Chondrocyte (in vitro differentiated cells): ENCODE measurements around the gene GALC. TPM values are rescaled to one million over a fixed set of nuclear protein-coding genes. Genes with fewer than 3 reads are reported as not detected.
"Not testable (repeated sequence)": the region's sequence is repeated elsewhere in the genome, so short reads cannot be mapped to it uniquely, and the experiment has no call there.

ENCODE experiments used
- DNase-seq: peaks from one replicate; pipeline ENCODE4 v3.0.0; 2021; ENCODE audit warnings: mixed read lengths, low spot score
- H3K27ac Mint-ChIP-seq: one replicate; pipeline ENCODE4 v1.8.0; 2021; ENCODE audit warnings: mild to moderate bottlenecking, moderate library complexity, mixed read lengths; ENCODE audit not compliant: unreplicated experiment
- H3K27me3 Mint-ChIP-seq: 2 replicates; pipeline ENCODE4 v1.8.0; 2021; ENCODE audit warnings: low read depth, mixed read lengths
- H3K36me3 Mint-ChIP-seq: 2 replicates; pipeline ENCODE4 v1.8.0; 2021; ENCODE audit warnings: low read depth, mixed read lengths
- H3K4me1 Mint-ChIP-seq: 2 replicates; pipeline ENCODE4 v1.8.0; 2021; ENCODE audit warnings: low read depth, mild to moderate bottlenecking, mixed read lengths
- H3K4me3 Mint-ChIP-seq: one replicate; pipeline ENCODE4 v1.8.0; 2021; ENCODE audit warnings: mild to moderate bottlenecking, moderate library complexity, mixed read lengths; ENCODE audit not compliant: unreplicated experiment
- H3K9me3 Mint-ChIP-seq: 2 replicates; pipeline ENCODE4 v1.8.0; 2021; ENCODE audit warnings: low read depth, mixed read lengths
- CTCF ChIP-seq: fragments of 200-600 bp; sonication (generic); IDR thresholded peaks from 2 replicates; pipeline ENCODE4 v1.5.0; 2021; ENCODE audit warnings: antibody characterized with exemption, mild to moderate bottlenecking, moderate library complexity
- total RNA-seq: library from RNA; stranded (reverse); gene quantifications from 3 replicates; pipeline ENCODE4 v1.2.1, GENCODE V29; 2021

Gene GALC
- total RNA-seq, 1 donor from 2014 or later = 12.3 TPM

- Mint-ChIP-seq H3K9me3 (no peaks in the 10 kb centered on the region), H3K36me3 (no peaks in the 10 kb centered on the region), H3K4me3 (no peak overlapping the region), H3K27ac (no peak overlapping the region), H3K27me3 (peaks cover 20% of the 10 kb centered on the region), H3K4me1 (no peaks in the 10 kb centered on the region)
- TF ChIP-seq CTCF = no peak
- DNase-seq = no peak
Observed at GRCh38 chr14:88026890-88027289, 33.9 kb upstream of the GALC start.

- Mint-ChIP-seq H3K4me1 (no peaks in the 10 kb centered on the region), H3K27me3 (peaks cover 28% of the 10 kb centered on the region), H3K9me3 (no peaks in the 10 kb centered on the region), H3K4me3 (no peak overlapping the region), H3K36me3 (no peaks in the 10 kb centered on the region), H3K27ac (no peak overlapping the region)
- no peak for DNase-seq
- TF ChIP-seq CTCF = no peak
Observed at GRCh38 chr14:88025313-88025712, 32.3 kb upstream of the GALC start.

- peaks cover 28% of the 10 kb centered on the region for H3K27me3 Mint-ChIP-seq
- not testable (repeated sequence) for H3K4me3 Mint-ChIP-seq, H3K27ac Mint-ChIP-seq, H3K4me1 Mint-ChIP-seq, H3K36me3 Mint-ChIP-seq, DNase-seq, H3K9me3 Mint-ChIP-seq
Observed at GRCh38 chr14:88024252-88025086, 31.5 kb upstream of the GALC start.

GRCh38 chr14:88023658-88024187 lies 30.7 kb upstream of the GALC start:
- Mint-ChIP-seq H3K4me3 (no peak overlapping the region), H3K4me1 (no peaks in the 10 kb centered on the region), H3K36me3 (no peaks in the 10 kb centered on the region), H3K27ac (no peak overlapping the region), H3K27me3 (peaks cover 28% of the 10 kb centered on the region), H3K9me3 (no peaks in the 10 kb centered on the region)
- DNase-seq = no peak
- no peak for TF ChIP-seq CTCF

GRCh38 chr14:88017535-88017934 lies 24.6 kb upstream of the GALC start:
- no peaks in the 10 kb centered on the region for H3K4me1 Mint-ChIP-seq
- DNase-seq = no peak
- no peak overlapping the region for H3K4me3 Mint-ChIP-seq
- no peak for TF ChIP-seq CTCF
- no peak overlapping the region for H3K27ac Mint-ChIP-seq
- no peaks in the 10 kb centered on the region for H3K9me3 Mint-ChIP-seq
- no peaks in the 10 kb centered on the region for H3K36me3 Mint-ChIP-seq
- H3K27me3 Mint-ChIP-seq = peaks cover 13% of the 10 kb centered on the region

- no peak for DNase-seq
- H3K4me1 Mint-ChIP-seq = no peaks in the 10 kb centered on the region
Observed at GRCh38 chr14:88016768-88017167, 23.8 kb upstream of the GALC start.

More at GRCh38 chr14:88016768-88017167, 23.8 kb upstream of the GALC start:
- H3K9me3 Mint-ChIP-seq = no peaks in the 10 kb centered on the region
- H3K27me3 Mint-ChIP-seq = peaks cover 13% of the 10 kb centered on the region
- no peak for TF ChIP-seq CTCF
- H3K36me3 Mint-ChIP-seq = no peaks in the 10 kb centered on the region
- no peak overlapping the region for H3K4me3 Mint-ChIP-seq
- no peak overlapping the region for H3K27ac Mint-ChIP-seq
